Vagina (tissue), 2 donors: ENCODE data around the gene SFMBT2. TPM values are rescaled to one million over a fixed set of nuclear protein-coding genes. Genes with fewer than 3 reads are reported as not detected.

Experiments
- DNase-seq, 2 donors: peaks; one replicate each; pipeline ENCODE4 v3.0.0-alpha.2; 2017; ENCODE audit errors: extremely low spot score in 2 of 2
- H3K27ac ChIP-seq: fragments of 200-600 bp; sonication (generic); one replicate; pipeline ENCODE4 v1.5.1; 2019
- H3K27me3 ChIP-seq: fragments of 200-600 bp; sonication (generic); one replicate; pipeline ENCODE4 v1.5.1; 2019
- H3K36me3 ChIP-seq, 2 donors: fragments of 200-600 bp; sonication (generic); one replicate each; pipeline ENCODE4 v1.5.1; 2017 to 2019
- H3K4me1 ChIP-seq: fragments of 200-600 bp; sonication (generic); one replicate; pipeline ENCODE4 v1.5.1; 2019
- H3K4me3 ChIP-seq, 2 donors: fragments of 200-600 bp; sonication (generic); 1 replicate in 1 of 2; 2 replicates in 1 of 2; pipeline ENCODE4 v1.5.1; 2016 to 2019
- H3K9me3 ChIP-seq: fragments of 200-600 bp; sonication (generic); one replicate; pipeline ENCODE4 v1.5.1; 2019
- CTCF ChIP-seq, 3 experiments: fragments of 450-650 bp in 2 of 3; fragments of 200-600 bp in 1 of 3; sonication (generic) in 1 of 3; IDR thresholded peaks; one replicate each; pipeline ENCODE4 v1.5.1; 2017 to 2019; ENCODE audit warnings: antibody characterized with exemption in 3 of 3, mild to moderate bottlenecking in 2 of 3, moderate library complexity in 2 of 3
- POLR2A ChIP-seq, 2 donors: fragments of 450-650 bp; IDR thresholded peaks; one replicate each; pipeline ENCODE4 v1.6.1; 2017; ENCODE audit warnings: antibody characterized with exemption in 2 of 2, mild to moderate bottlenecking in 2 of 2, moderate library complexity in 2 of 2
- POLR2AphosphoS5 ChIP-seq, 2 donors: sonication (generic); formaldehyde crosslinking; IDR thresholded peaks; one replicate each; pipeline ENCODE4 v1.9.0; 2017; ENCODE audit warnings: antibody characterized with exemption in 2 of 2, mild to moderate bottlenecking in 2 of 2, low read depth in 1 of 2; ENCODE audit not compliant: insufficient read depth in 1 of 2
- intact Hi-C: fragments of 100-400 bp; cut with DNase I; formaldehyde crosslinking; loops from one replicate; pipeline ENCODE4 v1.15.1; 2023
- total RNA-seq: library from RNA; depleted of rRNA; stranded (reverse); fragments of >200 nt; gene quantifications from one replicate; pipeline ENCODE4 v1.2.3, GENCODE V29; 2016

SFMBT2 gene
- total RNA-seq, 1 donor from 2014 or later: 12.5 TPM

GRCh38 chr10:7168414-7168813 is 242.4 kb downstream of the SFMBT2 start:
- no peaks in the 10 kb centered on the region for H3K9me3 ChIP-seq
- DNase-seq: no peak
- H3K36me3 ChIP-seq: peaks cover 0 to 37% of the 10 kb centered on the region in 2 donors
- H3K4me3 ChIP-seq: no peak overlapping the region
- H3K27me3 ChIP-seq: no peaks in the 10 kb centered on the region
- H3K4me1 ChIP-seq: no peaks in the 10 kb centered on the region
- no peak for TF ChIP-seq POLR2A (IDR thresholded peaks at IDR 0.05)
- TF ChIP-seq POLR2AphosphoS5 (IDR thresholded peaks at IDR 0.05; ENCODE audit: insufficient read depth in 1 of 2, low read depth in 1 of 2): no peak
- TF ChIP-seq CTCF (IDR thresholded peaks at IDR 0.05): no peak
- intact Hi-C loops: no loop called here
- no peak overlapping the region for H3K27ac ChIP-seq

DNA sequence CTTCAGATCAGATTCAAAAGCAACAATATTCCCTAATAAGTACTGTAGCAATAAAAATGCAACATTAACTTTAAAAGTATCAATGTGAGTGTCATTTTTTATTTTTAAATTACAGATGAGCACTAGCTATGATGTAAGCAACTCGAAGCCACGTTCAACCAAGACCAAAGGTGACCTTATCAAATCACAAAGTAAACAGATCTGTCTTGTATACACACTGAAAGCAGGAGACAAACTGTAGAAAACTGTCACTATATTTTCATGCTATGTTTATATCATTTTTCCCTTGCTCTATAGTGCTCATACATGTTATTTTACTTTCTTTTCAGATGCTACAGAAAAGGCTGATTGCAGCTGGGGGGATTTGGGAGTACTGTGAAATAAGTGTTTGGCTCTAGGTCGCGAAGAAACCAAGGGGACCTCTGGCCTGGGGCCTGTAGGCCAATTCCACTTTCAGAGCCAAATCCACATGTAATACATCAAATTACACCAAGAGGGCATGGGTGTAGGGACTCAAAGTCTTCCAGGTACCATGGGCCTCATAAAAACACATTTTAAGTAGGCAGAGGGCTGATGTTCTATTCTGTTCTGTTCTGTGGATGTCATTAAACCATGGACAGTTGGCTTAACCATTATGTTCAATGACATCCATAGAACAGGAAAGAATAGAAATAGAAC is 245.2 kb downstream of the SFMBT2 start:
- no peak for TF ChIP-seq POLR2AphosphoS5 (IDR thresholded peaks at IDR 0.05; ENCODE audit: insufficient read depth in 1 of 2, low read depth in 1 of 2)
- no peak for TF ChIP-seq CTCF (IDR thresholded peaks at IDR 0.05)
- TF ChIP-seq POLR2A (IDR thresholded peaks at IDR 0.05): no peak
- DNase-seq: no peak
- H3K27me3 ChIP-seq: no peaks in the 10 kb centered on the region
- H3K27ac ChIP-seq: no peak overlapping the region
- peaks cover 0 to 20% of the 10 kb centered on the region in 2 donors for H3K36me3 ChIP-seq
- no peaks in the 10 kb centered on the region for H3K9me3 ChIP-seq
- no peaks in the 10 kb centered on the region for H3K4me1 ChIP-seq
- no peak overlapping the region for H3K4me3 ChIP-seq
- intact Hi-C loops: no loop called here

GRCh38 chr10:7164955-7165354 is 245.9 kb downstream of the SFMBT2 start:
- TF ChIP-seq CTCF (IDR thresholded peaks at IDR 0.05) (no peak), POLR2A (IDR thresholded peaks at IDR 0.05) (no peak), POLR2AphosphoS5 (IDR thresholded peaks at IDR 0.05; ENCODE audit: insufficient read depth in 1 of 2, low read depth in 1 of 2) (no peak)
- H3K27me3 ChIP-seq: no peaks in the 10 kb centered on the region
- peaks cover 0 to 17% of the 10 kb centered on the region in 2 donors for H3K36me3 ChIP-seq
- H3K9me3 ChIP-seq: no peaks in the 10 kb centered on the region
- intact Hi-C loops: no loop called here
- no peak overlapping the region for H3K27ac ChIP-seq
- H3K4me3 ChIP-seq: no peak overlapping the region
- H3K4me1 ChIP-seq: no peaks in the 10 kb centered on the region
- no peak for DNase-seq

DNA sequence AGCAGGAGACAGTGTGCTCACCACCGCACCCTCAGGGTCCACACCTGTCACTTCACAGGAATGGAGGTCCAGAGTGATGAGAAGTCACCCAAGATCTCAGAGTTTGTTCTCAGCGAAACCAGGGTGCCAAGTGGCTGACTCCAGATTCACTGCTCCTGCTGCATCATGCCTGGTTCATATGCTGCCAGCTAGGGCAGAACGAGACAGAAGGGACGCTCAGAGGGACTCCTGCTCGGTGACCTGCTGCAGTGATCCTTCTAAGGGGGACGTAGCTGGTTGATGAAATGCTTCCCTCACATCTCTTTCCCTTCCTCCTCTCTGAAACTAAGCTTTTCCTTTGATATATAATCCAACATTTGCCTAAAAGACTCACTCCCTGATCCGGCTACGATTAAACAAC is 248.5 kb downstream of the SFMBT2 start:
- no peak for TF ChIP-seq POLR2A (IDR thresholded peaks at IDR 0.05)
- no peak for TF ChIP-seq CTCF (IDR thresholded peaks at IDR 0.05)
- no peak for TF ChIP-seq POLR2AphosphoS5 (IDR thresholded peaks at IDR 0.05; ENCODE audit: insufficient read depth in 1 of 2, low read depth in 1 of 2)
- H3K27ac ChIP-seq: no peak overlapping the region
- no peaks in the 10 kb centered on the region for H3K27me3 ChIP-seq
- no peak overlapping the region for H3K4me3 ChIP-seq
- no peaks in the 10 kb centered on the region for H3K9me3 ChIP-seq
- H3K36me3 ChIP-seq: peaks cover 0 to 9% of the 10 kb centered on the region in 2 donors
- DNase-seq: no peak
- intact Hi-C loops: no loop called here
- no peaks in the 10 kb centered on the region for H3K4me1 ChIP-seq

- H3K27me3 ChIP-seq: no peaks in the 10 kb centered on the region
- H3K27ac ChIP-seq: no peak overlapping the region
- no peak for DNase-seq
- H3K36me3 ChIP-seq: peaks cover 0 to 9% of the 10 kb centered on the region in 2 donors
- TF ChIP-seq POLR2A (IDR thresholded peaks at IDR 0.05) (no peak), CTCF (IDR thresholded peaks at IDR 0.05) (no peak), POLR2AphosphoS5 (IDR thresholded peaks at IDR 0.05; ENCODE audit: insufficient read depth in 1 of 2, low read depth in 1 of 2) (no peak)
- H3K9me3 ChIP-seq: no peaks in the 10 kb centered on the region
- H3K4me1 ChIP-seq: no peaks in the 10 kb centered on the region
- H3K4me3 ChIP-seq: no peak overlapping the region
- intact Hi-C loops: no loop called here
These were observed 249.2 kb downstream of the SFMBT2 start for GRCh38 chr10:7161484-7162250.
